Activated naive CD8-positive, alpha-beta T cell treated with anti-CD3 and anti-CD28 coated beads, Interleukin-2, amount 10 ng/mL, durations not matched to agents 7 days and 5 days (primary cell): ENCODE results near the gene GRK3. TPM values are rescaled to one million over a fixed set of nuclear protein-coding genes. Genes with fewer than 3 reads are reported as not detected.
"Not testable (repeated sequence)": the region's sequence is repeated elsewhere in the genome, so short reads cannot be mapped to it uniquely, and the experiment has no call there.

Experiments
- ATAC-seq: fragments of 150-1000 bp; cut with Tn5 transposase; one replicate; pipeline ENCODE4 v1.10.0; 2021; ENCODE audit warnings: low read depth, moderate library complexity
- POLR2A ChIA-PET: fragments of 350-600 bp; sonication (Branson Sonifier 250); formaldehyde crosslinking; loops from one replicate; lab custom pipeline; 2021; ENCODE audit warnings: antibody characterized with exemption; lab: Charles Lee
- DNase-seq: peaks from one replicate; pipeline ENCODE4 v3.0.0; 2021
- H3K27ac Mint-ChIP-seq: one replicate; pipeline ENCODE4 v1.8.0; 2022; ENCODE audit warnings: mild to moderate bottlenecking, mixed read lengths
- H3K27me3 Mint-ChIP-seq: one replicate; pipeline ENCODE4 v1.8.0; 2022; ENCODE audit warnings: mild to moderate bottlenecking, moderate library complexity, mixed read lengths
- H3K36me3 Mint-ChIP-seq: one replicate; pipeline ENCODE4 v1.8.0; 2021; ENCODE audit warnings: mild to moderate bottlenecking, mixed read lengths
- H3K4me1 Mint-ChIP-seq: one replicate; pipeline ENCODE4 v1.8.0; 2021; ENCODE audit warnings: mixed read lengths
- H3K4me3 Mint-ChIP-seq: one replicate; pipeline ENCODE4 v1.8.0; 2022; ENCODE audit warnings: mild to moderate bottlenecking, moderate library complexity, mixed read lengths
- H3K9me3 Mint-ChIP-seq: one replicate; pipeline ENCODE4 v1.8.0; 2021; ENCODE audit warnings: mixed read lengths
- total RNA-seq, 2 experiments: library from RNA; stranded (reverse); gene quantifications; one replicate each; pipeline ENCODE4 v1.2.3, GENCODE V29; 2021

GRK3 gene
- total RNA-seq, 2 experiments from 2014 or later, result 30.7 to 32.6 TPM

GRCh38 chr22:25540908-25541660 is 23.4 kb upstream of the GRK3 start:
- no peak overlapping the region for H3K27ac Mint-ChIP-seq
- POLR2A ChIA-PET, result no interaction called here

DNA sequence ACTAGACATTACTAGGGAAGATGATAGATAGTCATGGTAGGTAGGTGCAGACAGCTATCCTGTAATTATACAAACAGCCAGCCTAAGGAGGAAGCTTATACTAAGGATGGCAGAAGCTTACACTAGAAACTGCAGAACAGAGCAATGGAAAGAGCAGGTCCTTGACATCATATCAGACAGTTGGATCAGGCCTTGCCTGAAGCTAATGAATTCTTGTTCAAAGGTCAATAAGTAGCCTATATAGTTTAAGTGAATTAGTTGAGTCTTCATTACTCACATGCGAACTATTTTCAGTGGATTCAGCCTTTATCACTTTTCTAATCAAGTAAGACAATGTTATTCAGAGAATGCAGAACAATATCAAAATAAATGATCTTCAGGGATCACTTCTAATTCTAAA is 22.3 kb upstream of the GRK3 start:
- no peak for DNase-seq

More at GRCh38 chr22:25540908-25541660, 23.4 kb upstream of the GRK3 start:
- Mint-ChIP-seq H3K9me3 (no peaks in the 10 kb centered on the region), H3K4me3 (no peak overlapping the region), H3K27me3 (no peaks in the 10 kb centered on the region), H3K36me3 (no peaks in the 10 kb centered on the region), H3K4me1 (peaks cover 16% of the 10 kb centered on the region)
- no peak for ATAC-seq
- no peak for DNase-seq

GRCh38 chr22:25542720-25543402 is 21.6 kb upstream of the GRK3 start:
- H3K4me1 Mint-ChIP-seq, result peaks cover 27% of the 10 kb centered on the region
- no peak overlapping the region for H3K4me3 Mint-ChIP-seq
- no peak for DNase-seq
- no peak for ATAC-seq
- H3K9me3 Mint-ChIP-seq, result no peaks in the 10 kb centered on the region
- POLR2A ChIA-PET, result no interaction called here
- peak overlapping the region; percentile 13 for H3K27ac Mint-ChIP-seq
- H3K36me3 Mint-ChIP-seq, result peaks cover 2% of the 10 kb centered on the region
- no peaks in the 10 kb centered on the region for H3K27me3 Mint-ChIP-seq

More for the DNA sequence above, 22.3 kb upstream of the GRK3 start:
- no peaks in the 10 kb centered on the region for H3K27me3 Mint-ChIP-seq
- no peak overlapping the region for H3K27ac Mint-ChIP-seq
- POLR2A ChIA-PET, result no interaction called here
- no peak overlapping the region for H3K4me3 Mint-ChIP-seq
- no peak for ATAC-seq
- peaks cover 2% of the 10 kb centered on the region for H3K36me3 Mint-ChIP-seq
- H3K9me3 Mint-ChIP-seq, result no peaks in the 10 kb centered on the region
- H3K4me1 Mint-ChIP-seq, result peaks cover 24% of the 10 kb centered on the region

- Mint-ChIP-seq H3K4me3 (no peak overlapping the region), H3K27me3 (no peaks in the 10 kb centered on the region), H3K27ac (no peak overlapping the region), H3K36me3 (peaks cover 2% of the 10 kb centered on the region), H3K9me3 (no peaks in the 10 kb centered on the region), H3K4me1 (peaks cover 44% of the 10 kb centered on the region)
- ATAC-seq (no peak), DNase-seq (no peak)
- POLR2A ChIA-PET, result no interaction called here
These were observed 19.3 kb upstream of the GRK3 start for GRCh38 chr22:25545146-25545545.

- Mint-ChIP-seq H3K27ac (peak overlapping the region; percentile 11), H3K36me3 (peaks cover 3% of the 10 kb centered on the region), H3K9me3 (no peaks in the 10 kb centered on the region), H3K4me1 (peaks cover 44% of the 10 kb centered on the region), H3K27me3 (no peaks in the 10 kb centered on the region), H3K4me3 (no peak overlapping the region)
- DNase-seq (no peak), ATAC-seq (no peak)
- POLR2A ChIA-PET, result no interaction called here
These were observed 18.8 kb upstream of the GRK3 start for GRCh38 chr22:25545672-25546071.

- ATAC-seq (no peak), DNase-seq (no peak)
- H3K4me1 Mint-ChIP-seq, result peaks cover 44% of the 10 kb centered on the region
- no peak overlapping the region for H3K27ac Mint-ChIP-seq
- H3K36me3 Mint-ChIP-seq, result peaks cover 5% of the 10 kb centered on the region
- H3K27me3 Mint-ChIP-seq, result no peaks in the 10 kb centered on the region
- POLR2A ChIA-PET, result no interaction called here
- H3K9me3 Mint-ChIP-seq, result no peaks in the 10 kb centered on the region
- H3K4me3 Mint-ChIP-seq, result no peak overlapping the region
These were observed 18.2 kb upstream of the GRK3 start for GRCh38 chr22:25546242-25546641.

- POLR2A ChIA-PET, result interaction anchor here (0.5 kb wide), 1 partner anchor 17 kb away, joined by 3 read pairs; no protein-coding TSS in a partner anchor
These were observed 17.7 kb upstream of the GRK3 start for GRCh38 chr22:25546751-25547150.

GRCh38 chr22:25548866-25549464 is 15.5 kb upstream of the GRK3 start:
- ATAC-seq (no peak), DNase-seq (no peak)
- Mint-ChIP-seq H3K36me3 (peaks cover 6% of the 10 kb centered on the region), H3K27me3 (peaks cover 3% of the 10 kb centered on the region), H3K4me1 (peaks cover 40% of the 10 kb centered on the region), H3K27ac (no peak overlapping the region), H3K4me3 (no peak overlapping the region), H3K9me3 (no peaks in the 10 kb centered on the region)
- POLR2A ChIA-PET, result interaction anchor here (1.0 kb wide), 1 partner anchor 14 kb away, joined by 4 read pairs; no protein-coding TSS in a partner anchor

More at GRCh38 chr22:25546751-25547150, 17.7 kb upstream of the GRK3 start:
- Mint-ChIP-seq H3K36me3 (peaks cover 5% of the 10 kb centered on the region), H3K4me1 (peaks cover 44% of the 10 kb centered on the region), H3K4me3 (no peak overlapping the region), H3K27ac (no peak overlapping the region), H3K27me3 (no peaks in the 10 kb centered on the region), H3K9me3 (no peaks in the 10 kb centered on the region)
- ATAC-seq (no peak), DNase-seq (no peak)

GRCh38 chr22:25551396-25551795 is 13.1 kb upstream of the GRK3 start:
- POLR2A ChIA-PET, result no interaction called here
- Mint-ChIP-seq H3K27me3 (peaks cover 3% of the 10 kb centered on the region), H3K36me3 (peaks cover 6% of the 10 kb centered on the region), H3K9me3 (no peaks in the 10 kb centered on the region), H3K4me3 (no peak overlapping the region), H3K4me1 (peaks cover 25% of the 10 kb centered on the region), H3K27ac (no peak overlapping the region)
- ATAC-seq (no peak), DNase-seq (no peak)

DNA sequence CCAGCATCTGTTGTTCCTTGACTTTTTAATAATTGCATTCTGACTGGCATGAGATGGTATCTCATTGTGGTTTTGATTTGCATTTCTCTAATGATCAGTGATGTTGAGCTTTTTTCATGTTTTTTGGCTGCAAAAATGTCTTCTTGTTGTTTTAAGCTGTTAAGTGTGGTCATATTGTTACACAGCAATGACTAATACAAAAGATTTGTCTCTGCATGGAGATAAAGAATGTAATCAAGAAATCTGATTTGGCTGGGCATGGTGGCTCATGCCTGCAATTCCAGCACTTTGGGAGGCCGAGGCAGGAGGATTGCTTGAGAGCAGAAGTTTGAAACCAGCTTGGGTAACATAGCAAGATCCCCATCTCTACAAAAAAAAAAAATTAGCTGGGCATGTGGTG is 12.1 kb upstream of the GRK3 start:
- H3K36me3 Mint-ChIP-seq, DNase-seq, H3K9me3 Mint-ChIP-seq, ATAC-seq, H3K27ac Mint-ChIP-seq, H3K27me3 Mint-ChIP-seq, H3K4me3 Mint-ChIP-seq: not testable (repeated sequence)
- POLR2A ChIA-PET, result interaction anchor here (0.5 kb wide), 1 partner anchor 10 kb away, joined by 5 read pairs; no protein-coding TSS in a partner anchor
- peaks cover 20% of the 10 kb centered on the region for H3K4me1 Mint-ChIP-seq

DNA sequence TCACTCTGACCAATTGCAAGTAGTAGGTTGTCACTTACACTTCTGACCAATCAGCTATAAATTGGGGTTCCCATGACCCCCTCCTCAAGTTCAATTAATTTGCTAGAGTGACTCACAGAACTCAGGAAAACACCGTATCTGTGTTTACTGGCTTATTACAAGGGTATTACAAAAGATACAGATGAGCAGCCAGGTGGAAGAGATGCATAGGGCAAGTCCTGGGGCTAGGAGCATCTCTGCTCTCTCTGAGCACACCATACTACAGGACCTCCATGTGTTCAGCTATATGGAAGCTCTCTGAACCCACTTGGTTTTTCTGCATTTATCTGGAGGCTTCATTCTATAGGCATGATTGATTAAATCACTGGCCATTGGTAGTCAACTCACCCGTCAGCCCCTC is 11.3 kb upstream of the GRK3 start:
- DNase-seq (no peak), ATAC-seq (no peak)
- POLR2A ChIA-PET, result interaction anchor here (0.7 kb wide), 1 partner anchor 219 kb away, joined by 5 read pairs; no protein-coding TSS in a partner anchor
- H3K27me3 Mint-ChIP-seq, result peaks cover 3% of the 10 kb centered on the region
- H3K36me3 Mint-ChIP-seq, result peaks cover 4% of the 10 kb centered on the region
- H3K27ac Mint-ChIP-seq, result no peak overlapping the region
- no peak overlapping the region for H3K4me3 Mint-ChIP-seq
- peaks cover 17% of the 10 kb centered on the region for H3K4me1 Mint-ChIP-seq
- H3K9me3 Mint-ChIP-seq, result no peaks in the 10 kb centered on the region

DNA sequence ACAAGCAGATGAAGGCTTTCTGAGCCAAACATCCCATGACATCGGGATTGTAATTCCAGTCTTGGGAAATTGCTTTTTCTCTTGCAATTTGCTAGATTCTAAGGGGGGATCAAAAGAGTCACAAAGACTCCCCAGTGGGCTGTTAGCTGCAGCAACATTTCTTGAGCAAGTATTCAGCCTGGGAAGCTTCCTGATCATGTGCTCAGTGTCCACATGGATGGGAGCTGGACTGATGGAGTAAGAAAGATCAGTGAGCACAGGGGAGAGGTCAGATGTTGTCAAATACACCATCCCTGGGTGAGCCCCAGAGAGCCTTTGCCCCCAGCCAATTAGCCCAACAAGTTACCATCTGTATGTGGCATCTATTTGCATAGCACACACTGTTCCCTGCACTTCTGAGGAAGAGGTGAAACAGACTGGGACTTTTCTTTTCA is 10.2 kb upstream of the GRK3 start:
- ATAC-seq, result no peak
- no peak for DNase-seq
- H3K4me3 Mint-ChIP-seq, result no peak overlapping the region
- no peak overlapping the region for H3K27ac Mint-ChIP-seq
- peaks cover 4% of the 10 kb centered on the region for H3K36me3 Mint-ChIP-seq
- POLR2A ChIA-PET, result interaction anchor here (1.4 kb wide), 1 partner anchor 9 kb away, joined by 3 read pairs; no protein-coding TSS in a partner anchor
- peaks cover 3% of the 10 kb centered on the region for H3K27me3 Mint-ChIP-seq
- H3K9me3 Mint-ChIP-seq, result no peaks in the 10 kb centered on the region
- H3K4me1 Mint-ChIP-seq, result peaks cover 6% of the 10 kb centered on the region

GRCh38 chr22:25554689-25555088 is 9.8 kb upstream of the GRK3 start:
- no peak for ATAC-seq
- no peak for DNase-seq
- no peaks in the 10 kb centered on the region for H3K9me3 Mint-ChIP-seq
- no peak overlapping the region for H3K27ac Mint-ChIP-seq
- peaks cover 3% of the 10 kb centered on the region for H3K27me3 Mint-ChIP-seq
- no peak overlapping the region for H3K4me3 Mint-ChIP-seq
- peaks cover 4% of the 10 kb centered on the region for H3K36me3 Mint-ChIP-seq
- POLR2A ChIA-PET, result interaction anchor here (1.4 kb wide), 1 partner anchor 9 kb away, joined by 3 read pairs; no protein-coding TSS in a partner anchor
- peaks cover 3% of the 10 kb centered on the region for H3K4me1 Mint-ChIP-seq
